T-helper 2 cell (primary cell): ENCODE measurements around the gene IL3RA.
"Not testable (repeated sequence)": the region's sequence is repeated elsewhere in the genome, so short reads cannot be mapped to it uniquely, and the experiment has no call there.

ENCODE experiments used
- DNase-seq, 5 experiments: peaks; one replicate each; pipeline versions ENCODE4 v3.0.0 to v3.0.0-alpha.2; 2012 to 2022

Gene IL3RA

GRCh38 chrX:1426321-1426720, 89.7 kb downstream of the IL3RA start:
- DNase-seq: not testable (repeated sequence)

DNA sequence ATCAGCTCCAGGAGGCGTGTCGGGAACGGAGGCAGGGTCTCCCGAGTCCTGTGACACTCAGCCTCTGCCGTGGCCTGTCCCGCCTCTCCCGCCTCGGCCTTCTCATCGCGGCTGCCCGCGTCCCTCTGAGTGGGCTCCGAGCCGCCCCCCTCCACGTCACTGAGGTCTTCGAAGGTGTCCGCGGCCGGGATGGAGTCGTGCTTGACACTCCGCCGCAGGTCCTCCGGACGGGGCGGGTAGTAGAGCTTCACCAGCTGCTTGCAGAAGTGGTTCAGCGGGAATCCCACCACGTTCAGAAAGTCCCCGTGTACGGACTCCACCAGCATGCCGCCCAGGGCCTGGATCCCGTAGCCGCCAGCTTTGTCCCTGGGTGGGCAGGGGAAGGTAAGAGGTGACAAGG, 91.2 kb downstream of the IL3RA start:
- no peak for DNase-seq

GRCh38 chrX:1430451-1430850, 93.9 kb downstream of the IL3RA start:
- peak in 1 of 5 experiments; percentile 44 for DNase-seq
